K562 (cell line): ENCODE results near the gene DUSP21. TPM values are rescaled to one million over a fixed set of nuclear protein-coding genes. Genes with fewer than 3 reads are reported as not detected.

Experiments
- ATAC-seq: fragments of 200-7000 bp; cut with Tn5 transposase; 3 replicates; pipeline ENCODE4 v1.9.1; 2020; ENCODE audit warnings: moderate library complexity
- BruUV-seq: library from RNA; stranded (reverse); fragments of 400-500 nt; replicated peaks from 2 replicates; lab custom pipeline; 2021; lab: Mats Ljungman, UMichigan
- CTCF ChIA-PET: fragments of 300-600 bp; formaldehyde crosslinking; extraction: SDS; loops from one replicate; lab custom pipeline; 2021; ENCODE audit warnings: low intra/inter-chr PET ratio; lab: Yijun Ruan, JAX
- POLR2A ChIA-PET: fragments of 300-600, 350-650 bp; sonication (Branson Sonifier 250); formaldehyde crosslinking; extraction: SDS; loops from one replicate; lab custom pipeline; 2021; ENCODE audit warnings: antibody characterized with exemption, inconsistent platforms; lab: Yijun Ruan, JAX
- DNase-seq, 4 experiments: peaks; one replicate each; pipeline versions ENCODE4 v3.0.0 to v3.0.0-alpha.2; 2011 to 2018; ENCODE audit warnings: low spot score in 3 of 4, mixed read lengths in 3 of 4; ENCODE audit errors: extremely low read depth in 1 of 4
- FAIRE-seq: peaks from 2 replicates; lab custom pipeline; 2011; peaks lifted over from hg19 to GRCh38; lab: Jason Lieb, UNC
- H2AFZ ChIP-seq: 2 replicates; pipeline ENCODE4 v1.6.0; 2011; ENCODE audit warnings: low read depth, low read length, control low read depth, inconsistent platforms
- H3K27ac ChIP-seq: fragments of 200-600 bp; 3 replicates; pipeline ENCODE4 v1.8.0; 2011; ENCODE audit warnings: low read depth, mild to moderate bottlenecking, control low read depth, inconsistent platforms, low read length, moderate library complexity, mixed read lengths; ENCODE audit errors: extremely low read depth
- H3K27me3 ChIP-seq, 2 experiments: fragments of 300-600 bp in 1 of 2; 2 replicates in 1 of 2; 3 replicates in 1 of 2; pipeline versions ENCODE4 v1.6.0 to v1.8.0; 2011; ENCODE audit warnings: inconsistent platforms in 2 of 2, low read length in 2 of 2, mild to moderate bottlenecking in 1 of 2, mixed read lengths in 1 of 2, moderate library complexity in 1 of 2; ENCODE audit not compliant: control insufficient read depth in 2 of 2, insufficient read depth in 2 of 2
- H3K36me3 ChIP-seq: fragments of 300-600 bp; 3 replicates; pipeline ENCODE4 v1.8.0; 2011; ENCODE audit warnings: mild to moderate bottlenecking, low read length, inconsistent platforms; ENCODE audit not compliant: control insufficient read depth, insufficient read depth
- H3K4me1 ChIP-seq, 2 experiments: fragments of 200-600 bp in 1 of 2; replicated peaks in 1 of 2; 2 replicates in 1 of 2; 3 replicates in 1 of 2; pipeline versions ENCODE4 v1.5.1 to v1.8.0; 2011; ENCODE audit warnings: inconsistent platforms in 2 of 2, low read length in 2 of 2, mild to moderate bottlenecking in 1 of 2, mixed read lengths in 1 of 2, moderate library complexity in 1 of 2; ENCODE audit not compliant: control insufficient read depth in 2 of 2, insufficient read depth in 2 of 2
- H3K4me2 ChIP-seq: 2 replicates; pipeline ENCODE4 v1.6.1; 2011; ENCODE audit warnings: low read length, control low read depth, inconsistent platforms, mixed read lengths; ENCODE audit not compliant: insufficient read depth
- H3K4me3 ChIP-seq: fragments of 200-600 bp; sonication (generic), shearing (Covaris generic); 2 replicates; pipeline ENCODE4 v1.5.1; 2016; ENCODE audit warnings: control low read depth, inconsistent platforms
- H3K79me2 ChIP-seq: fragments of 200-600 bp; 3 replicates; pipeline ENCODE4 v1.8.0; 2011; ENCODE audit warnings: low read length, inconsistent platforms; ENCODE audit not compliant: control insufficient read depth, insufficient read depth
- H3K9ac ChIP-seq, 2 experiments: 2 replicates each; pipeline versions ENCODE4 v1.6.0 to v1.6.1; 2011; ENCODE audit warnings: low read depth in 2 of 2, low read length in 2 of 2, control low read depth in 1 of 2, inconsistent platforms in 1 of 2, mild to moderate bottlenecking in 1 of 2, mixed read lengths in 1 of 2; ENCODE audit not compliant: insufficient read depth in 1 of 2
- H3K9me1 ChIP-seq: one replicate; pipeline ENCODE4 v1.6.0; 2011; ENCODE audit warnings: inconsistent platforms, mild to moderate bottlenecking, low read length, moderate library complexity; ENCODE audit not compliant: control insufficient read depth, insufficient read depth
- H3K9me3 ChIP-seq: replicated peaks from 2 replicates; pipeline ENCODE4 v1.5.1; 2011; ENCODE audit warnings: low read depth, low read length, inconsistent platforms; ENCODE audit not compliant: control insufficient read depth, insufficient read depth
- H4K20me1 ChIP-seq: replicated peaks from 2 replicates; pipeline ENCODE4 v1.6.1; 2011; ENCODE audit warnings: low read length, inconsistent platforms, mixed read lengths; ENCODE audit not compliant: control insufficient read depth, insufficient read depth
- CBX2 ChIP-seq: fragments of 200-600 bp; sonication (generic); IDR thresholded peaks from one replicate; pipeline ENCODE4 v1.6.1; 2012; ENCODE audit warnings: mild to moderate bottlenecking, low read length, inconsistent platforms; ENCODE audit not compliant: insufficient read depth, poor library complexity, severe bottlenecking
- E4F1 ChIP-seq: fragments of 250-450 bp; sonication (Bioruptor Pico); IDR thresholded peaks from 2 replicates; pipeline ENCODE4 v1.5.0; 2021; ENCODE audit warnings: mild to moderate bottlenecking, borderline replicate concordance
- FOS ChIP-seq: IDR thresholded peaks from 3 replicates; pipeline ENCODE4 v1.6.1; 2011; ENCODE audit not compliant: insufficient read length; ENCODE audit errors: extremely low read depth
- HSF4 ChIP-seq: fragments of 250-450 bp; sonication (Bioruptor Pico); IDR thresholded peaks from 2 replicates; pipeline ENCODE4 v2.1.2; 2022; ENCODE audit warnings: mild to moderate bottlenecking, moderate library complexity, borderline replicate concordance
- KAT2B ChIP-seq: IDR thresholded peaks from one replicate; pipeline ENCODE4 v1.6.1; 2012; ENCODE audit warnings: low read depth, mild to moderate bottlenecking, control low read depth, inconsistent platforms, low read length, moderate library complexity
- NR4A1 ChIP-seq, 2 experiments: fragments of 250-450 bp in 1 of 2; fragments of 450-650 bp in 1 of 2; sonication (Bioruptor Pico) in 1 of 2; IDR thresholded peaks; 2 replicates each; pipeline versions ENCODE4 v1.4.0 to v1.6.1; 2016 to 2020; ENCODE audit warnings: mild to moderate bottlenecking in 2 of 2, missing compliant biosample characterization in 1 of 2, missing genetic modification characterization in 1 of 2, moderate library complexity in 1 of 2
- POLR2G ChIP-seq: fragments of 200-400 bp; formaldehyde crosslinking; IDR thresholded peaks from 2 replicates; pipeline ENCODE4 v1.6.1; 2017; ENCODE audit warnings: low read depth, mild to moderate bottlenecking, antibody characterized with exemption, low read length, moderate library complexity
- RNF2 ChIP-seq: sonication (generic); IDR thresholded peaks from 2 replicates; pipeline ENCODE4 v1.6.1; 2016
- TRIM24 ChIP-seq, 2 experiments: fragments of 450-650 bp; IDR thresholded peaks; 2 replicates each; pipeline ENCODE4 v1.6.1; 2016
- ZC3H4 ChIP-seq: sonication (generic); formaldehyde crosslinking; IDR thresholded peaks from 2 replicates; pipeline ENCODE4 v1.9.0; 2021; ENCODE audit warnings: missing genetic modification reagents, borderline replicate concordance
- ZNF212 ChIP-seq: fragments of 450-650 bp; formaldehyde crosslinking; IDR thresholded peaks from 2 replicates; pipeline ENCODE4 v1.4.0; 2020; ENCODE audit warnings: mild to moderate bottlenecking
- ZNF24 ChIP-seq: fragments of 450-650 bp; IDR thresholded peaks from 2 replicates; pipeline ENCODE4 v1.6.1; 2016
- ZNF277 ChIP-seq: fragments of 250-450 bp; sonication (Bioruptor Pico); IDR thresholded peaks from 2 replicates; pipeline ENCODE4 v1.8.0; 2022; ENCODE audit warnings: inconsistent platforms, mild to moderate bottlenecking, moderate library complexity, borderline replicate concordance
- ZNF778 ChIP-seq: fragments of 450-650 bp; formaldehyde crosslinking; IDR thresholded peaks from 2 replicates; pipeline ENCODE4 v1.4.0; 2020; ENCODE audit warnings: mild to moderate bottlenecking, moderate library complexity
- WGBS: fragments of 100-300 bp; shearing (Covaris generic); methylation state at CpG from one replicate; pipeline ENCODE4 v1.1.6; 2016; ENCODE audit warnings: low coverage, mixed read lengths; ENCODE audit not compliant: insufficient coverage; ENCODE audit errors: missing lambda C conversion rate; 5-methylcytosine and 5-hydroxymethylcytosine counted together
- in situ Hi-C: fragments of 300-500 bp; cut with MboI; formaldehyde crosslinking; loops from 4 replicates; pipeline ENCODE4 v1.15.0; 2018; ENCODE audit warnings: inconsistent platforms, mixed read lengths
- intact Hi-C: fragments of 100-400 bp; cut with micrococcal nuclease; formaldehyde crosslinking; loops from 2 replicates; pipeline ENCODE4 v1.14.2; 2022
- polyA plus RNA-seq, 8 experiments: library from polyadenylated mRNA; depleted of rRNA in 4 of 8; stranded (reverse) in 5 of 8; unstranded in 3 of 8; fragments of >200 nt; fragmentation: Nextera tagmentation in 2 of 8; fragmentation: Illumina TruSeq in 1 of 8; extraction: Ambion mirVana in 2 of 8; extraction: Trizol in 1 of 8; gene quantifications; 2 replicates each; pipeline versions ENCODE4 v1.2.1 to v1.2.3, GENCODE V29; 2011 to 2014; ENCODE audit warnings: inconsistent platforms in 1 of 8, missing spikeins in 1 of 8
- total RNA-seq, 7 experiments: library from RNA; depleted of rRNA in 6 of 7; stranded (reverse); fragments of >200 nt in 6 of 7; fragmentation: Illumina TruSeq in 2 of 7; extraction: Trizol in 2 of 7; gene quantifications; 2 replicates each; pipeline versions ENCODE4 v1.2.1 to v1.2.3, GENCODE V29; 2011 to 2021; ENCODE audit warnings: low replicate concordance in 1 of 7
- TF ChIP-seq, protein P1 (sequence below): fragments of 250-450 bp; sonication (Bioruptor Pico); IDR thresholded peaks from 2 replicates; pipeline ENCODE4 v1.5.0; 2020; ENCODE audit warnings: mild to moderate bottlenecking, borderline replicate concordance
- TF ChIP-seq, protein P2 (sequence below): IDR thresholded peaks from 2 replicates; pipeline ENCODE4 v1.6.1; 2012; ENCODE audit warnings: low read depth, low read length, improper control_type of control experiment, borderline replicate concordance

Gene DUSP21
- total and polyA plus RNA-seq, 9 of the 15 experiments (the other 6 are each of a cell fraction or from before 2014, with no cell fraction given) = 0.14 to 2.5 (median 1.3) TPM

DNA sequence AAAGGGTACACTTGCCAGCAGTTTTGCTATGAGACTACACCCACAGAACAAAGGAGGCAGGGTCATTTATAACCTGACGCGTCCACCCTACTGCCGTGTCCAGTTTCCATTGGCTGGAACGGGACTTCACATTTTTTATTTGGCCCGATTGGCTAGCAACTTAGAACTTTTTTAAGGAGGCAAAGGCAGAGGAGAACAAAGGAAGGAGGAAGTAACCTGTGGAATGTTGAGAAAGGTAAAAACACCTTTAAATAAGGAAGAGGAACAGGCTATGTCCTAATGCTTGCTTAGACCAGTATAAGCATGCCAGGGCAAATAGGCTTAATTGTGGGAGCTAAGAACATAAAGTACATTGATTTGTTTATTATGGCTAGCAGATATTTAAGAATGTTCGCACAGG, 47.8 kb downstream of the DUSP21 start:
- in situ Hi-C loops = no loop called here
- POLR2A ChIA-PET = no interaction called here
- no peak overlapping the region for H3K27ac ChIP-seq
- no peak overlapping the region for H2AFZ ChIP-seq
- H3K79me2 ChIP-seq = peaks cover 95% of the 10 kb centered on the region
- no peak for FAIRE-seq
- no peak for ATAC-seq
- BruUV-seq = no TSS peak
- H3K27me3 ChIP-seq = no peaks in the 10 kb centered on the region
- CTCF ChIA-PET = no interaction called here
- H4K20me1 ChIP-seq = peaks cover 14% of the 10 kb centered on the region; the same call in 1 of the 2 replicates
- H3K9me3 ChIP-seq = no peaks in the 10 kb centered on the region
- H3K9ac ChIP-seq = no peak overlapping the region
- DNase-seq = no peak
- no peaks in the 10 kb centered on the region for H3K36me3 ChIP-seq
- WGBS = 92% methylated on average over 6 of the region's 6 CpGs
- peaks cover 0 to 2% of the 10 kb centered on the region in 2 experiments; a peak in 1 of 5 replicates for H3K4me1 ChIP-seq
- no peaks in the 10 kb centered on the region for H3K9me1 ChIP-seq
- intact Hi-C loops = no loop called here
- H3K4me2 ChIP-seq = no peak overlapping the region
- no peak overlapping the region for H3K4me3 ChIP-seq
- no peak for TF ChIP-seq POLR2G
- no peak for TF ChIP-seq FOS
- TF ChIP-seq TRIM24 (IDR thresholded peaks at IDR 0.05) = no peak
- TF ChIP-seq ZC3H4 = no peak
- TF ChIP-seq RNF2 = no peak
- TF ChIP-seq CBX2 = no peak
- no peak for TF ChIP-seq ZNF212
- TF ChIP-seq KAT2B = no peak
- TF ChIP-seq, protein P1, sequence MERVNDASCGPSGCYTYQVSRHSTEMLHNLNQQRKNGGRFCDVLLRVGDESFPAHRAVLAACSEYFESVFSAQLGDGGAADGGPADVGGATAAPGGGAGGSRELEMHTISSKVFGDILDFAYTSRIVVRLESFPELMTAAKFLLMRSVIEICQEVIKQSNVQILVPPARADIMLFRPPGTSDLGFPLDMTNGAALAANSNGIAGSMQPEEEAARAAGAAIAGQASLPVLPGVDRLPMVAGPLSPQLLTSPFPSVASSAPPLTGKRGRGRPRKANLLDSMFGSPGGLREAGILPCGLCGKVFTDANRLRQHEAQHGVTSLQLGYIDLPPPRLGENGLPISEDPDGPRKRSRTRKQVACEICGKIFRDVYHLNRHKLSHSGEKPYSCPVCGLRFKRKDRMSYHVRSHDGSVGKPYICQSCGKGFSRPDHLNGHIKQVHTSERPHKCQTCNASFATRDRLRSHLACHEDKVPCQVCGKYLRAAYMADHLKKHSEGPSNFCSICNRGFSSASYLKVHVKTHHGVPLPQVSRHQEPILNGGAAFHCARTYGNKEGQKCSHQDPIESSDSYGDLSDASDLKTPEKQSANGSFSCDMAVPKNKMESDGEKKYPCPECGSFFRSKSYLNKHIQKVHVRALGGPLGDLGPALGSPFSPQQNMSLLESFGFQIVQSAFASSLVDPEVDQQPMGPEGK = no peak
- TF ChIP-seq ZNF24 = no peak
- TF ChIP-seq ZNF277 = no peak
- no peak for TF ChIP-seq HSF4 (CRISPR knock-in tag)
- no peak for TF ChIP-seq E4F1 (CRISPR knock-in tag)
- TF ChIP-seq, protein P2, sequence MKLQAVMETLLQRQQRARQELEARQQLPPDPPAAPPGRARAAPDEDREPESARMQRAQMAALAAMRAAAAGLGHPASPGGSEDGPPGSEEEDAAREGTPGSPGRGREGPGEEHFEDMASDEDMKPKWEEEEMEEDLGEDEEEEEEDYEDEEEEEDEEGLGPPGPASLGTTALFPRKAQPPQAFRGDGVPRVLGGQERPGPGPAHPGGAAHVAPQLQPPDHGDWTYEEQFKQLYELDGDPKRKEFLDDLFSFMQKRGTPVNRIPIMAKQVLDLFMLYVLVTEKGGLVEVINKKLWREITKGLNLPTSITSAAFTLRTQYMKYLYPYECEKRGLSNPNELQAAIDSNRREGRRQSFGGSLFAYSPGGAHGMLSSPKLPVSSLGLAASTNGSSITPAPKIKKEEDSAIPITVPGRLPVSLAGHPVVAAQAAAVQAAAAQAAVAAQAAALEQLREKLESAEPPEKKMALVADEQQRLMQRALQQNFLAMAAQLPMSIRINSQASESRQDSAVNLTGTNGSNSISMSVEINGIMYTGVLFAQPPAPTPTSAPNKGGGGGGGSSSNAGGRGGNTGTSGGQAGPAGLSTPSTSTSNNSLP = no peak
- TF ChIP-seq NR4A1 (CRISPR knock-in tag; IDR thresholded peaks at IDR 0.05) = no peak
- no peak for TF ChIP-seq NR4A1 (tag; IDR thresholded peaks at IDR 0.05)
- no peak for TF ChIP-seq ZNF778 (CRISPR knock-in tag)
